Cardiac muscle cell (in vitro differentiated cells and primary cell): ENCODE data around the gene FAM83E. TPM values are rescaled to one million over a fixed set of nuclear protein-coding genes. Genes with fewer than 3 reads are reported as not detected.
A peak's percentile ranks its signal among the peaks of the same experiment; 100 is the strongest.

Source experiments
- DNase-seq, 2 donors: peaks; one replicate each; pipeline versions ENCODE4 v3.0.0 to v3.0.0-alpha.2; 2010 to 2017; ENCODE audit warnings: low read depth in 1 of 2, low spot score in 1 of 2
- H3K27ac ChIP-seq: fragments of 200-600 bp; sonication (generic); 2 replicates; pipeline ENCODE4 v1.5.1; 2016
- H3K27me3 ChIP-seq: fragments of 200-600 bp; sonication (generic); 2 replicates; pipeline ENCODE4 v1.6.0; 2016; ENCODE audit warnings: control low read depth
- H3K36me3 ChIP-seq: fragments of 200-600 bp; sonication (generic); 2 replicates; pipeline ENCODE4 v1.5.1; 2016; ENCODE audit warnings: control low read depth
- H3K4me1 ChIP-seq: fragments of 200-600 bp; sonication (generic); 2 replicates; pipeline ENCODE4 v1.8.1; 2017; ENCODE audit warnings: low read depth, mild to moderate bottlenecking, mixed run types
- H3K4me3 ChIP-seq: fragments of 200-600 bp; sonication (generic); 2 replicates; pipeline ENCODE4 v1.5.1; 2016; ENCODE audit warnings: mild to moderate bottlenecking
- H3K9me3 ChIP-seq: fragments of 200-600 bp; sonication (generic); 2 replicates; pipeline ENCODE4 v1.5.1; 2017; ENCODE audit warnings: low read depth, mild to moderate bottlenecking, control low read depth
- CTCF ChIP-seq: IDR thresholded peaks from 2 replicates; pipeline ENCODE4 v1.5.1; 2012; ENCODE audit warnings: low read depth, mild to moderate bottlenecking, low read length
- polyA plus RNA-seq: library from polyadenylated mRNA; unstranded; fragments of >200 nt; fragmentation: Nextera tagmentation; extraction: Ambion mirVana; gene quantifications from 2 replicates; pipeline ENCODE4 v1.2.1, GENCODE V29; 2016
- total RNA-seq: library from RNA; depleted of rRNA; stranded (reverse); fragments of >200 nt; gene quantifications from 2 replicates; pipeline ENCODE4 v1.2.3, GENCODE V29; 2016

FAM83E gene
- total and polyA plus RNA-seq, 2 experiments from 2014 or later: 0.60 TPM; not detected in 1

GRCh38 chr19:48595833-48596232 is 19.0 kb downstream of the FAM83E start:
- no peak for DNase-seq
- Histone ChIP-seq H3K4me1 (no peaks in the 10 kb centered on the region), H3K36me3 (no peaks in the 10 kb centered on the region), H3K9me3 (no peaks in the 10 kb centered on the region), H3K27ac (no peak overlapping the region), H3K4me3 (no peak overlapping the region), H3K27me3 (no peaks in the 10 kb centered on the region)
- no peak for TF ChIP-seq CTCF

- Histone ChIP-seq H3K27me3 (no peaks in the 10 kb centered on the region), H3K4me1 (no peaks in the 10 kb centered on the region), H3K27ac (no peak overlapping the region), H3K4me3 (no peak overlapping the region), H3K36me3 (no peaks in the 10 kb centered on the region), H3K9me3 (no peaks in the 10 kb centered on the region)
- no peak for TF ChIP-seq CTCF
- DNase-seq: no peak
Observed at GRCh38 chr19:48595171-48595570, 19.7 kb downstream of the FAM83E start.

GRCh38 chr19:48591021-48591420 is 23.9 kb downstream of the FAM83E start:
- no peaks in the 10 kb centered on the region for H3K4me1 ChIP-seq
- peak in 1 of 2 donors; percentile 30 for DNase-seq
- H3K27ac ChIP-seq: no peak overlapping the region
- no peaks in the 10 kb centered on the region for H3K9me3 ChIP-seq
- no peak overlapping the region for H3K4me3 ChIP-seq
- H3K27me3 ChIP-seq: no peaks in the 10 kb centered on the region
- TF ChIP-seq CTCF: peak; percentile 16
- H3K36me3 ChIP-seq: no peaks in the 10 kb centered on the region

GRCh38 chr19:48588670-48589401 is 26.0 kb downstream of the FAM83E start:
- Histone ChIP-seq H3K36me3 (no peaks in the 10 kb centered on the region), H3K27ac (no peak overlapping the region), H3K9me3 (no peaks in the 10 kb centered on the region), H3K27me3 (no peaks in the 10 kb centered on the region), H3K4me1 (no peaks in the 10 kb centered on the region), H3K4me3 (peak overlapping the region; percentile 19)
- peak; percentile 88 to 93 for DNase-seq
- peak; percentile 95 for TF ChIP-seq CTCF

GRCh38 chr19:48587387-48587786 is 27.5 kb downstream of the FAM83E start:
- DNase-seq: no peak

More at GRCh38 chr19:48587387-48587786, 27.5 kb downstream of the FAM83E start:
- no peak for TF ChIP-seq CTCF
- Histone ChIP-seq H3K27me3 (no peaks in the 10 kb centered on the region), H3K36me3 (no peaks in the 10 kb centered on the region), H3K4me3 (no peak overlapping the region), H3K27ac (no peak overlapping the region), H3K9me3 (no peaks in the 10 kb centered on the region), H3K4me1 (no peaks in the 10 kb centered on the region)
